Lung (tissue), 12 donors: ENCODE results near the gene MESP1. TPM values are rescaled to one million over a fixed set of nuclear protein-coding genes. Genes with fewer than 3 reads are reported as not detected.
A peak's percentile ranks its signal among the peaks of the same experiment; 100 is the strongest.

Experiments
- ATAC-seq: fragments of 200-7000 bp; cut with Tn5 transposase; one replicate; pipeline ENCODE4 v1.9.1; 2020; ENCODE audit warnings: moderate number of reproducible peaks; ENCODE audit not compliant: insufficient read depth, low FRiP score
- DNase-seq, 3 donors: peaks; one replicate each; pipeline ENCODE4 v3.0.0-alpha.2; 2013 to 2017
- H3K27ac ChIP-seq, 2 donors: one replicate each; pipeline ENCODE4 v1.5.1; 2013; ENCODE audit warnings: mild to moderate bottlenecking in 2 of 2, moderate library complexity in 2 of 2, control low read depth in 1 of 2, inconsistent platforms in 1 of 2, low read depth in 1 of 2, low read length in 1 of 2
- H3K27me3 ChIP-seq, 3 donors: one replicate each; pipeline ENCODE4 v1.5.1; 2013; ENCODE audit warnings: low read length in 2 of 3; ENCODE audit not compliant: control insufficient read depth in 3 of 3, insufficient read depth in 3 of 3
- H3K36me3 ChIP-seq, 4 donors: one replicate each; pipeline ENCODE4 v1.5.1; 2013; ENCODE audit warnings: low read length in 4 of 4, mild to moderate bottlenecking in 1 of 4, moderate library complexity in 1 of 4; ENCODE audit not compliant: control insufficient read depth in 4 of 4, insufficient read depth in 4 of 4
- H3K4me1 ChIP-seq, 5 donors: one replicate each; pipeline ENCODE4 v1.5.1; 2013; ENCODE audit warnings: low read length in 5 of 5, mild to moderate bottlenecking in 2 of 5, moderate library complexity in 1 of 5; ENCODE audit not compliant: control insufficient read depth in 5 of 5, insufficient read depth in 5 of 5
- H3K4me3 ChIP-seq: one replicate; pipeline ENCODE4 v1.5.1; 2013; ENCODE audit warnings: mild to moderate bottlenecking, control low read depth, moderate library complexity
- H3K9ac ChIP-seq, 2 donors: one replicate each; pipeline ENCODE4 v1.5.1; 2013; ENCODE audit warnings: low read length in 2 of 2, control low read depth in 1 of 2; ENCODE audit not compliant: insufficient read depth in 1 of 2
- H3K9me3 ChIP-seq, 4 donors: one replicate each; pipeline ENCODE4 v1.5.1; 2013; ENCODE audit warnings: low read length in 3 of 4, mild to moderate bottlenecking in 1 of 4, moderate library complexity in 1 of 4; ENCODE audit not compliant: control insufficient read depth in 4 of 4, insufficient read depth in 3 of 4
- WGBS, 2 donors: extraction: QIAGEN DNeasy Blood & Tissue Kit; methylation state at CpG; one replicate each; pipeline ENCODE4 v1.1.7; 2013; 5-methylcytosine and 5-hydroxymethylcytosine counted together
- polyA plus RNA-seq, 2 donors: library from polyadenylated mRNA; stranded (reverse); fragments of 200-250 nt; gene quantifications; one replicate each; pipeline ENCODE4 v1.2.1, GENCODE V29; 2013
- total RNA-seq, 2 donors: library from RNA; depleted of rRNA in 1 of 2; stranded (reverse); fragments of >200 nt in 1 of 2; gene quantifications; one replicate each; pipeline ENCODE4 v1.2.1, GENCODE V29; 2014 to 2021
- TF ChIP-seq, protein P1 (sequence below): IDR thresholded peaks from 2 replicates; pipeline ENCODE4 v1.5.1; 2012; ENCODE audit warnings: mild to moderate bottlenecking; ENCODE audit errors: control extremely low read depth, extremely low read depth
- donor health status: control.
- donor health status: control.
- donor health status: Bipolar disorder and iron deficiency.
- donor health status: healthy.
- donor health status: DM: yes; HTN: yes; CAD: no.

The MESP1 gene
- total and polyA plus RNA-seq, 4 donors = 0.37 to 3.2 (median 2.3) TPM

DNA sequence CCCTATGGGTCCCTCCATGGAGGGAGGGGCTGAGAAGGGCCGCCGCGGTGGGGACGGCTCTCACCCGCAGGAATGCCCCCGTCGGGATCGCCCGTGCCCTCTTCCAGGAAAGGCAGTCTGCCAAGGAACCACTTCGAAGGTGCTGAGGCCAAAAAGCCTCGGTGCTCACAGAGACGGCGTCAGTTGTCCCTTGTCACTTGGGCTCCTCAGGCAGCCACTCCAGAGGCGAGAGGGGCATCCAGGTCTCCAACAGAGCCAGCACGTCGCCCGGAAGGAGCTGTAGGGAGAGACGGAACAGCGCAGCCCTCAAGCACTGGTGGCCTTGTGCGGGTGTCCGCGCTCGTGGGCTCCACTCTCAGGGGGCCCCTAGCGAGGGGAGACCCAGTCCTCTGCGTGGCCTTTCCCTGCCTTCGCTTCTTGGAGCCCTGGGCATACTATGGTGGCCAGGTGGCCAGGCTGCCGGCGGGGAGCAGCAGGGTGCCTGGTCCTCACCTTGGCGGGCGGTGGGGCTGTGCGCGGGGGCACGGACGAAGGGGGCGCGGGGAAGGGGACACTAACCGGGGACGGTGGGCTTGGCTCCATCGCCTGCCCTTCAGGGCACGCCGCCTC is 994 bp downstream of the MESP1 start:
- WGBS, 2 donors = 4 to 5% methylated on average over 29 to 41 of the region's 41 CpGs
- Histone ChIP-seq H3K9ac (no peak overlapping the region), H3K4me3 (peak overlapping the region; percentile 69), H3K9me3 (peaks cover 0 to 2% (median 0%) of the 10 kb centered on the region in 4 donors), H3K4me1 (peaks cover 0 to 13% (median 0%) of the 10 kb centered on the region in 5 donors), H3K27ac (no peak overlapping the region), H3K27me3 (peaks cover 0 to 45% (median 39%) of the 10 kb centered on the region in 3 donors), H3K36me3 (no peaks in the 10 kb centered on the region)
- TF ChIP-seq, protein P1, sequence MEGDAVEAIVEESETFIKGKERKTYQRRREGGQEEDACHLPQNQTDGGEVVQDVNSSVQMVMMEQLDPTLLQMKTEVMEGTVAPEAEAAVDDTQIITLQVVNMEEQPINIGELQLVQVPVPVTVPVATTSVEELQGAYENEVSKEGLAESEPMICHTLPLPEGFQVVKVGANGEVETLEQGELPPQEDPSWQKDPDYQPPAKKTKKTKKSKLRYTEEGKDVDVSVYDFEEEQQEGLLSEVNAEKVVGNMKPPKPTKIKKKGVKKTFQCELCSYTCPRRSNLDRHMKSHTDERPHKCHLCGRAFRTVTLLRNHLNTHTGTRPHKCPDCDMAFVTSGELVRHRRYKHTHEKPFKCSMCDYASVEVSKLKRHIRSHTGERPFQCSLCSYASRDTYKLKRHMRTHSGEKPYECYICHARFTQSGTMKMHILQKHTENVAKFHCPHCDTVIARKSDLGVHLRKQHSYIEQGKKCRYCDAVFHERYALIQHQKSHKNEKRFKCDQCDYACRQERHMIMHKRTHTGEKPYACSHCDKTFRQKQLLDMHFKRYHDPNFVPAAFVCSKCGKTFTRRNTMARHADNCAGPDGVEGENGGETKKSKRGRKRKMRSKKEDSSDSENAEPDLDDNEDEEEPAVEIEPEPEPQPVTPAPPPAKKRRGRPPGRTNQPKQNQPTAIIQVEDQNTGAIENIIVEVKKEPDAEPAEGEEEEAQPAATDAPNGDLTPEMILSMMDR = no peak
- DNase-seq = peak in 2 of 3 donors; percentile 32 to 33
- no peak for ATAC-seq

DNA sequence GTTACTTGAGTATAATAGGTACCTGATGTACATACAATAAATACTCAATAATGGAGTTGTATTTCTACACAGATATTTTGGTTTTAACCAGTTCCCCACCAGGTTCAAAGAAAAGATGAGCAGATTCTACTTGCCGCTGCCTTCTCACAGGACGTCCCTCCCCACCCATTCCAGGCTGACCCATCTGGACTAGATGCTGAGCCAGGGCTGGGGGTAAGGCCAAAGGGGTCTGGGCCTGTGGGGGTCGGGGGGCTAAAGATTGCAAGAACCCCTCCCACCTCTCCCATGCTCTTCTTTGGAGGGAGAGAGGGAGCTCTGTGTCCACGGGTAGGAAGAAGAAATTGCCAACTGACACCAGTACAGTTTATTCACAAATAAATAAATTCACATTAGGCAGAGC is 1.5 kb downstream of the MESP1 start:
- Histone ChIP-seq H3K36me3 (no peaks in the 10 kb centered on the region), H3K9ac (no peak overlapping the region), H3K4me1 (peaks cover 0 to 13% (median 0%) of the 10 kb centered on the region in 5 donors), H3K9me3 (peaks cover 0 to 2% (median 0%) of the 10 kb centered on the region in 4 donors), H3K27ac (no peak overlapping the region), H3K27me3 (peaks cover 0 to 45% (median 39%) of the 10 kb centered on the region in 3 donors), H3K4me3 (no peak overlapping the region)
- 68 to 77% methylated on average over 4 of the region's 4 CpGs for WGBS, 2 donors
- TF ChIP-seq, protein P1 = no peak
- no peak for DNase-seq
- ATAC-seq = no peak

DNA sequence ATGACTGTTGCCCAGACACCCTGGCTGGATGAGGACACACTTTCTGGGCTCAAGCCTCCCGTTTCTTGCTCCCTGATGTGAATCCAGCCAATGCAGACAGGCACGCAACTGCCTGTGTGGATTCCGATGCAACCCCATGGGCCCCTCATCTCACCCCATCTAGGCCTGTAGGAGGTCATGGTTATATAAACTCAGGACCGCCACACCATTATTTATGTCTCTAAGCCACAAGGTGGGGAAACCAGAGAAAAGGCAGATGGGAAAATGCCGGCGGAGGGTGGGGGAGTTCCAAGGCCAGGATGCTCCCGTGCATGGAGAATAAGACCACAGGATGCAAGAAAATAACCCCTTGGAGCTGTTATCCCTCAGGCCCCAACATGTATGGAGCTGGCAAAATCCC is 2.0 kb downstream of the MESP1 start:
- WGBS, 2 donors = 90% methylated on average over 7 of the region's 7 CpGs
- H3K27me3 ChIP-seq = peaks cover 0 to 45% (median 39%) of the 10 kb centered on the region in 3 donors
- no peak overlapping the region for H3K9ac ChIP-seq
- H3K4me3 ChIP-seq = no peak overlapping the region
- peaks cover 0 to 13% (median 0%) of the 10 kb centered on the region in 5 donors for H3K4me1 ChIP-seq
- H3K27ac ChIP-seq = no peak overlapping the region
- ATAC-seq = no peak
- no peaks in the 10 kb centered on the region for H3K36me3 ChIP-seq
- peaks cover 0 to 2% (median 0%) of the 10 kb centered on the region in 4 donors for H3K9me3 ChIP-seq
- DNase-seq = no peak
- TF ChIP-seq, protein P1 = no peak
